ENCODE measurements around the gene CA12.
"Not testable (repeated sequence)": the region's sequence is repeated elsewhere in the genome, so short reads cannot be mapped to it uniquely, and the experiment has no call there.

Gene CA12

DNA sequence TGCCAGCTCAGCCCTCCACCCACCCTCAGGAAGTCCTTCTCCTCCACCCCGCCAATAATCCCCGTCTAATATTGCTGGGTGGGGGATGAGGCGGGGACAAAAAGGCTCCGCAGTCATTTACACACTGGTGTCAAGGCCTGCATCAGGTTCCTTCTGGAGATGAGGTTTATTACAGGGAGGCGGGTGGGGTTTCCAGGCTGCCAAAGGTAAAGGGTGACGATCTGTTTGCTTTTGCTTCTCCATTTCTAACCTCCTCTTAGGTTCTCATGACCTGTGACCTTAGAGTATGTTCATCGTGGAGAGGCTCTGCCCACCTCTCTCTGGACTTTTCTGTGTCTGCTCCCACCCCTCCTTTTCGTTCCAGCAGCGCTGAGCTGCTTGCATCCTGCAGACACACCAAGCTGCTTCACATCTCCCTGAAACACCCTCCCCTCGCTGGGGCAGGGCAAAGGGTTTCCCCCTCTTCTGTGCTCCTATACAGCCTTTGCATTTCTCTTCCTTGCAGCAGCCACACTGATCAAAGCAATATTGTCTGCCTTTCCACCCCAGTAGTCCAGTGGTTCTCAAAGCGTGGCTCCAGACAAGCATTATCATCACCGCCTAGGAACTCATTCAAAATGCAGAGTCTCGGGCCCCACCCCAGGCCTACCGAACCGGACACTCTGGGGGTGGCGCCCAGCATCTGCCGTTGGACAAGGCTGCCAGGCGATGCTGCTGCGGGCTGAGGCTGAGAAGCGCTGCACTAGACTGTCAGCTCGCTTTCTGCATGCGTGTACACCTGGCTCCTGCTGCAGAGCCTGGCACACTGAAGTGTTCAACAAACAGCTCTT lies 26.6 kb downstream of the CA12 start:
- DNase-seq: no peak

DNA sequence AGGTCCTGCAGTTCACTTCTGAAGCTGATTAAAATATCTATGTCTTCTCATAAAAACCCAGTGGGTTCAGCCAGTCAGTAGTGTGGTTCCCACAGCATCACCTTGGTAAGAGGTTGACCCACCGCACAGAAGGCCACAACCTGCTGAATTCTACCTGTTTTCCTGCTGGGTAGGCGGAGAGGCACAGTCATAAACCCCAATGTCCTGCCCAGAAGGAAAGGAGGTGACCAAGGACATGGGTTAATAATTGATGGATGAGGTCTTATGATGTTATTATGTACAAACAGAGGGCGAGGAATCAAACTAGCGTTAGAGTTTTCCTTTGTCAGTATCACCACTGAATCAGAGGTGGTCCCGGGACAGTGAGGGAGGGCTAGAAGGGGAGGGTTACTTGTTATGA lies 27.8 kb downstream of the CA12 start:
- no peak for DNase-seq

DNA sequence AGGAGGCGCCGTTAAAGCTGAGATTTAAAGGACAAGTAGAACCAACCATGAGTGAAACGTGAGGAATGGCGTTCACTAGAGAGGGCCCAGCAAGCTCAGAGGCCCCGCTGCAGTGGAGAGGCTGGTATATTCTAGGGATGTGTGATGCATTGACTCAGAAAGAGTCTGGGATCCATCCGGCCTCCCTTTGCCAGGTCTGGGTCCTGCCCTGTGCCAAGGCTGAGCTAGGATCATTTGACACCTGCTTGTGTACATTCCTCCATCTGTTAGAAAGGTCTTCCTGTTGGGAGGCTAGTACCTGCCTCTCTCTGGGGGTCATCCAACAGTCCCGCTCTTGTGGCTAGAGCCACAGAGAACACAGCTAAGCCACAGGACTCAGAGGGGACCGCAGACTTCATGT lies 28.4 kb downstream of the CA12 start:
- DNase-seq: no peak

DNA sequence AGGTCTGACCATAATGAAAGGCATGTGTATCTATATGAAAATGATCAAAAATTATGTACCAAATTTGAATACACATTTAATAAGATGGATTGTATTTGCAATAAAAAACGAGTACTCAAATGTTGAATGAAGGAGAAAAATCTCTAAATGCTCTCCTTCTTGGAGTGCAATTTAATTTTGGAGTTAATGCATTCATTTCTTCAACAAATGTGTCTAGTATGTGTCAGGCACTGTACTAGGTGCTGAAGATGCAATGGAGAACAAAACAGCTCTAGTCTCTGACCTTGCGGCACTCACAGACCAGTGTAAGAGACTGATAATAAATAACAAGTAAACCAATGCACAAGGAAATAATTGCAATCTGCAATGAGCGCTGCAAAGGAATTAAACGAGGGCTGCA lies 28.8 kb downstream of the CA12 start:
- DNase-seq: no peak

DNA sequence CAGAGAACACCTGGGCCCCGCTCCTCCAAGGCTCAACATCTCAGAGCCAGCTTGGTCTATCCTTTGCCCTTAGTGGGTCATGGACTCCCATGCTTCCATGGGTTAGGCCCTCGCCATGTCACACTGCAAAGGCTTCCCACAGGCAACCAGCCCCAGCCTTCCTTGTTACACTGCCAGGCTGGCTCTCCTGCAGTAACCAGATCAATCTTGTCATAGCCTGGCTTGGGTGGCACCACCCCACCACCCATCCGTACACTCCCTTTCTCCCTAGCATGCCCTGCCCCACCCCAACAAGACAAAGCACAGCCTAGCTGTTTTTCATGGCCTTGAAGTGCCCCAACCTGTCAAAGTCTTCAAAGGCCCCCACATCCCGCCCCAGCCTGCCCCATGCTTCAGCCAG lies 30.5 kb downstream of the CA12 start:
- DNase-seq: no peak

DNA sequence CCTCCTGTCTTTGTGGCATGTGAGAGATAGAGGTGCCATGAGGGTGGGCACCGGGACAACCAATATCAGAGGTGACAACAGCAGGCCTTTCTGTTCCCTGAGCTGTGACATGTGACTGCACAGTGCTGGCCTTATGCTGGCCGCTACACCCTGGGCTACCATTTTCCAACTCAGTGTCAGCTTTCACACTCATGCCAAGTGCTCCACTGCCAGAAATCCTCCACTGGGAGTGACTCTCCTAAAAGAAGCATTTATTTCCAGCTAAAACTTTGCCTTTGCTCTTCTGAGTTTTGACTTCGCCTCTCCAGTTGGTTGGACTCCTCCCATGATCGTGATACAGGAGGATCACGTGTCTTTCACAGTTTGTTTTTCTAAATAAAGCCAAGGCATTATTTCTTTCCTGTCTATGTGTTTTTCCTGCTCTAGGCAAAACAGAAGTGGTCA lies 31.4 kb downstream of the CA12 start:
- no peak for DNase-seq

DNA sequence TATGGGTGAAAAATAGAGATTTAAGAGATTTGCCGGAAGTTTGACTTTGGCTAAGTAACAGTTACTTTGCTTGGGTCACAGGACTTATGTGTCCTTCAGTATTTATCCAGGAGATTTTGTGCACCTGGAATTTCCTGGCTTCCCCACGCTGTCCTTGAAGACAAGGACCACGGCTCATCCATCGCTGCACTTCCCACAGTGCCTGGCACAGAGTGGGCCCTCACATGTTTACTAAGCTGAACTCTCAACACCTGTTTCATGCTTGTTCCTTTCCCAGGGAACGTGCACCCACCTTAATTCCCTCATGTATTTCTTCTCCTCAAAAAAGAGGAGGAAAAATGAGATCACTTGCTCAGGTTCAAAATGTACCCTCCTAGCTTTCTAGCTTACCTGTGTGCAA lies 32.0 kb downstream of the CA12 start:
- no peak for DNase-seq

GRCh38 chr15:63349156-63349555 lies 32.5 kb downstream of the CA12 start:
- DNase-seq: no peak

GRCh38 chr15:63348392-63348791 lies 33.3 kb downstream of the CA12 start:
- no peak for DNase-seq

GRCh38 chr15:63347074-63347857 lies 34.4 kb downstream of the CA12 start:
- DNase-seq: no peak

DNA sequence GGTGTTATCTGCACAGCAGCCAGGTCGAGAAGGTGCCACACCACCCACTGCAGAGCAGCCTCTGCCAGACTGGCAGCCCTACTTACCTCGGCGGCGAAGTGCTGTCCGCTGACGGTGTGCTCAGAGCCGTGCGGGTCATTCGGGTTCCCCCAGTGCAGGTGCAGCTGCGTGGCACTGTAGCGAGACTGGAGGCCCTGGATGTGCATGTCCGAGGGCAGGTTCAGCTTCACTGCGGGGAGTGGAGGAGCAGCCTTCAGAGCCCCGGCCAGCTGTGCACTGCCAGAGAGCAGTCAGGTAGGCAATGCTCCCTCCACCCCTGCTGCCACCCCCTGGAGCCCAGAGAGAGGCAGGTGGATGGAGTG lies 36.3 kb downstream of the CA12 start:
- no peak for DNase-seq

DNA sequence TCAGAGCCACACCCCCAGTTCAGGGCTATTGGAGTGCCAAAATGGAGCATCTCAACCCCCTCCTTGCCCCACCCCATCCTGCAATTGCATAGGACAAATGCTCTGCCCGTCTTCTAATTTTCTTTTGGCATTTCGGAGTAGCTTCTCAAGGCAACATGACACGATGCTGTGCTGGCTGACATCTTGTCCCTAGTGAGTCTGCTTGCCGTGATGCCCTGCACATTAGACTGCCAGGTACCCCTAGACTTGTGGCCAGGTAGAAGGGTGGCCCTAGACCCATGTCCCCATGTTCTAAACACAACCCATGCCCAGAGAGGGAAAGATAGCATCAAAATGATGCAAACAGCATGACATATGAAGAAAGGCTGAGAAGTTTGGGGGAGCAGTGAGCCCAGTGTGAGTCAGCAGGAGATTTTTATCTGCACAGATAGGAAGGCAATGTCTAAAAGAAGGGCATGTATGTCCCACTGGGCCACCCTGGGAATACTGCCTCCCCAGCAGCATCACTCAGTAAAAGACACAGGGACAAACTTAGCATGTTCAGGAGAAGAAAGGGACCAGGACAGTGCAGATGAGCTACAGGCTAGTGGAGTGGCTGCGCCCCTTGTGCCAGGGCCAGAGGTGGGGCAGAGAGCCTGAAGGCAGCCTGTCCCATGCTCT lies 36.8 kb downstream of the CA12 start:
- DNase-seq: no peak

GRCh38 chr15:63342996-63343562 lies 38.6 kb downstream of the CA12 start:
- not testable (repeated sequence) for DNase-seq

GRCh38 chr15:63341898-63342297 lies 39.7 kb downstream of the CA12 start:
- DNase-seq: no peak

GRCh38 chr15:63340878-63341277 lies 40.8 kb downstream of the CA12 start:
- no peak for DNase-seq

DNA sequence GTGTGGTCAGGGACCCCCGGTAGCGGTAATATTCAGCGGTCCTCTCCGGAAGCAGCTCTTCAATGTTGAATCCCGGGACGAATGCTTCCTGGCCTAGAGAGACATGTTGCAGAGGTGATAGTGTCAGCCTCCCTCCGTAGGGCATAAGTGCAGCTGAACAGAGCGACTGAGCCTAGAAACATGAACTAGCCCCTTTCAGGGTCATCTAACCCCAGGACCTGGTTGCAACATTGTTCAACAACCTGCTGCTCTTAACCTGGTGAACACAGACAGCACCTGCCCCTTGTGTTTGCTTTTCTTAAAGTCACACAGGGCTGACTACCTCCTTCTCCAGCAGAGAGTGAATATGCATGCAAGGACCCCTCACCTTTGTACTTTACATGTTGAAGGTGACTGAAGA lies 41.3 kb downstream of the CA12 start:
- DNase-seq: no peak

DNA sequence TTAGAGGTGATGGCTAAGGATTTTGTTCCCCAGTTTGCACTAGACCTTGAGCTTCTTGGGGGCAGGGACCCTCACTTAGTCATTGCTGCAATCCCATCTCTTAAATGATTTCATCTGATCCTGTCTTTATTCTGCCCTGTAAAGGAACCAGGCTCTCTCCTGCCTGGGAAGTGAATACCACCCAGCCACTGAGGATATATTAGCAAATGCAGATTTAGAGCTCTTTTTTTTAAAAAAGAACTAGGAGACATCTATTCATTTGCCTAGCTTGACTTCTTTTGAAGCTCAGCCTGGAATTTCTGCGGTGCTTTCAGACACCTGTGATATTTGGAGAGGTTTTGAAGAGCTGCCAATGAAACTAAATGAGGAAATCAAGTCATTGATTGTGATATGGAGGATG lies 41.8 kb downstream of the CA12 start:
- DNase-seq: no peak

GRCh38 chr15:63339006-63339766 lies 42.5 kb downstream of the CA12 start:
- no peak for DNase-seq

- DNase-seq: no peak
Observed at GRCh38 chr15:63338170-63338569, 43.5 kb downstream of the CA12 start.

DNA sequence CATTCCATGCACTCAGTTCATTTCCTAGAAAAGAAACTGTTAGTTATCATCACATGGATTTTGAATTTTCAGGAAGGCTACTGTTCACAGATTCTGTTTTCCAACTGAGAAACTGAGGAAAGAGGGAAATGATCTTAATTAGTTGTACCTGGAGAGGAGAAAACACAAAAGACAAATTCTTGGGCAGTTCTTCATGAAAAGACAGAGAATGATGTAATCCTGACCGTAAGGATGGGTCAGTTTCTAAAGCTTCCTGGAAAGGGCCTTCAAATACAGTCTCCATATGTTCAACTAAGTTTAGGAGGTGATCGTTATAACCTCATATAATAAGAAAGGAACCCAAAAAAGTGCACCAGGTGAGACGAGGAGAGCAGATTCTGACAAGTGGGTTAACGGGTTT lies 44.6 kb downstream of the CA12 start:
- no peak for DNase-seq

DNA sequence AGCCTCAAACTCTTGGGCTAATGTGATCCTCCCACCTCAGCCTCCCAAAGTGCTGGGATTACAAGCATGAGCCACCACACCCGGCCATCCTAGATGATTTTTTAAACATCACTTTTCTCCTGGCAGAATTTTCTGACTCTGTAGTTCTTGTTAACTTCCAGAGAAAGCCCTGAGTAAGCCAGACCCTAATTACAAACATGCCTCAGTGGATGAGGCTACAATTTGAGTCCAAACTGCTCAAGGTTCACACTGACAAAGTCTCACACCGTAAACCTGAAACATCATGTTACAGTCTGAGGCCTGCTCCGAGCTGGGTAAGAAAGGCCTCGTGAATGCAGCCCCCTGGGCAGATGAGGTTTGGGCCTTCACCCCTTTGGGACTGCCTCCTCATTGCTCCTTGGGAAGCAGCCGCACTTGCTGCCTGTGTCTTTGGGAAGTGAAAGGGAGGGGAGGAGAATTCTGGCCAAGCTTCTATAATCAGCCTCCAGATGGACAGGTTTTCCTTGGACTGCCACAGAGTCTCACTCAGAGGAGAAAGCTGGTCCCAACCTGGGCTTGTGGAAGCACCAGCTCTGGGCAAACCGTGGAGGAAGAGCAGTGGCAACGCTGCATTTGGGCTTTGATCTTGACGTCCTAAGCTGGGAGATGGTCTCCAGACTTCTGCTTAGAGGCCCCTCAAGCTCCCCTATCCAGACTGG lies 46.0 kb downstream of the CA12 start:
- DNase-seq: no peak

DNA sequence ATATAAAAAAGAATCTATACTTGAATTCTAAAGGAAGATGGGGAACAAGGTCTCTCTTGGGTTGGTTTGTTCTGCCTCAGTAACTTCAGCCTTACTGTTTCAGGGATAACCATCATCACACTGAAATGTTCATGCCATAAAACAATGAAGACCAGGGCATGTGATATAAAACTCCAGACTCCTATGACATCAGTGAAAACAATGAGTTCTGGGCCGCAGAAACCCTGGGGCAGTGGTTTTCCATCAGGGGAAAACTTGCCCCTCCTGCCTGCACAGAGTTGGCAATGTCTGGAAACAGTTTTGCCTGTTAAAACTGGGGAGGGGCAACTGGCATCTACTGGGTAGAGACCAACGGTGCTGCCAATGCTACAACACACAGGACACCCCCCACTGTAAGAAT lies 46.8 kb downstream of the CA12 start:
- DNase-seq: no peak
